ENCODE measurements around the gene TROAP.
A peak's percentile ranks its signal among the peaks of the same experiment; 100 is the strongest.

DNA sequence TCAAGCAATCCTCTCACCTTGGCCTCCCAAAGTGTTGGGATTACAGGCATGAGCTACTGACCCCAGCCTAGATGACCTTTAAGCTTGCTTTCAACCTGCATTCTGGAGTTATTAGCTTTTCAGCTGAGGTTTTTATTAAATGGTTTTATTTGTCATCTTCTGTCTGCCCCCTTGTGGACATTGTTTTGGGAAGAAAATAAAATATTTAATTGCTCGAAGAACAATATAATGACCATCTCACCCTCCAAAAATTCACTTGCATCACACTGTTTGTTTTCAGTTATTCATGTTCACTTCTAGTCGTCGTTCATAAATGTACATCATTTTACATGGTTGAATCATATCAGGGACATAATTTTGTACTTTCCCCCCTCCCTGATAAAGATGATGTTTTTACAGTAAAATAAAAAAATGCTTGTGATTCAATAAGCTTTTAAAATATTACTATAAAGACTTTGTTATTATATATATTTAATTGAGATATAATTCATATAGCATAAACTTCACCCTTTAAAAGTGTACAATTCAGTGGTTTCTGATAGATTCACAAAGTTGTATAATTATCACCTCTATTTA, 34.1 kb downstream of the TROAP start:
- no peak for TF ChIP-seq POLR2A (IDR thresholded peaks at IDR 0.05)
- TF ChIP-seq, protein P1, sequence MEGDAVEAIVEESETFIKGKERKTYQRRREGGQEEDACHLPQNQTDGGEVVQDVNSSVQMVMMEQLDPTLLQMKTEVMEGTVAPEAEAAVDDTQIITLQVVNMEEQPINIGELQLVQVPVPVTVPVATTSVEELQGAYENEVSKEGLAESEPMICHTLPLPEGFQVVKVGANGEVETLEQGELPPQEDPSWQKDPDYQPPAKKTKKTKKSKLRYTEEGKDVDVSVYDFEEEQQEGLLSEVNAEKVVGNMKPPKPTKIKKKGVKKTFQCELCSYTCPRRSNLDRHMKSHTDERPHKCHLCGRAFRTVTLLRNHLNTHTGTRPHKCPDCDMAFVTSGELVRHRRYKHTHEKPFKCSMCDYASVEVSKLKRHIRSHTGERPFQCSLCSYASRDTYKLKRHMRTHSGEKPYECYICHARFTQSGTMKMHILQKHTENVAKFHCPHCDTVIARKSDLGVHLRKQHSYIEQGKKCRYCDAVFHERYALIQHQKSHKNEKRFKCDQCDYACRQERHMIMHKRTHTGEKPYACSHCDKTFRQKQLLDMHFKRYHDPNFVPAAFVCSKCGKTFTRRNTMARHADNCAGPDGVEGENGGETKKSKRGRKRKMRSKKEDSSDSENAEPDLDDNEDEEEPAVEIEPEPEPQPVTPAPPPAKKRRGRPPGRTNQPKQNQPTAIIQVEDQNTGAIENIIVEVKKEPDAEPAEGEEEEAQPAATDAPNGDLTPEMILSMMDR (IDR thresholded peaks at IDR 0.05), result peak in 6 of 7 experiments; percentile 33 to 53 (median 44)

Data from body of pancreas (tissue), 4 donors.